Epithelial cell of esophagus (primary cell): ENCODE measurements around the gene ADPRH.

ENCODE experiments used
- DNase-seq: peaks from one replicate; pipeline ENCODE4 v3.0.0; 2010; ENCODE audit warnings: low read depth
- H3K4me3 ChIP-seq: 2 replicates; pipeline ENCODE4 v1.5.1; 2011; ENCODE audit warnings: mild to moderate bottlenecking, low read length, control low read depth
- CTCF ChIP-seq: IDR thresholded peaks from 2 replicates; pipeline ENCODE4 v1.5.1; 2011; ENCODE audit warnings: low read depth, mild to moderate bottlenecking, low read length, control low read depth, inconsistent platforms; ENCODE audit not compliant: insufficient read depth; ENCODE audit errors: missing control alignments

ADPRH gene

GRCh38 chr3:119595639-119596334 is 16.5 kb downstream of the ADPRH start:
- TF ChIP-seq CTCF = no peak
- DNase-seq = peak; percentile 10
- no peak overlapping the region for H3K4me3 ChIP-seq

GRCh38 chr3:119596398-119596797 is 17.1 kb downstream of the ADPRH start:
- TF ChIP-seq CTCF = no peak
- no peak overlapping the region for H3K4me3 ChIP-seq
- no peak for DNase-seq

GRCh38 chr3:119597548-119598288 is 18.4 kb downstream of the ADPRH start, which contains the start of gene PLA1A:
TSS of gene PLA1A (plus strand) at chr3:119597885. CDS start at chr3:119597914, 29 bp downstream.
- DNase-seq = no peak
- H3K4me3 ChIP-seq = no peak within 1 kb of the TSS
- no peak for TF ChIP-seq CTCF

- no peak for TF ChIP-seq CTCF
- no peak for DNase-seq
- no peak overlapping the region for H3K4me3 ChIP-seq
Measured at GRCh38 chr3:119598410-119599098, 19.3 kb downstream of the ADPRH start.

- TF ChIP-seq CTCF = no peak
- DNase-seq = no peak
- H3K4me3 ChIP-seq = no peak overlapping the region
Measured at GRCh38 chr3:119599558-119600174, 20.4 kb downstream of the ADPRH start.

- DNase-seq = no peak
- no peak overlapping the region for H3K4me3 ChIP-seq
- TF ChIP-seq CTCF = no peak
Measured at GRCh38 chr3:119600732-119601131, 21.4 kb downstream of the ADPRH start.
